HepG2 (cell line): ENCODE results near the gene TMC8. TPM values are rescaled to one million over a fixed set of nuclear protein-coding genes. Genes with fewer than 3 reads are reported as not detected.

Experiments
- ATF1 ChIP-seq: IDR thresholded peaks from 2 replicates; pipeline ENCODE4 v1.6.1; 2016; ENCODE audit warnings: mild to moderate bottlenecking, control low read depth
- CBX5 ChIP-seq: sonication (generic); formaldehyde crosslinking; IDR thresholded peaks from 2 replicates; pipeline ENCODE4 v1.4.0; 2020; ENCODE audit warnings: missing genetic modification reagents, borderline replicate concordance
- FIP1L1 ChIP-seq: fragments of 200-400 bp; formaldehyde crosslinking; IDR thresholded peaks from 2 replicates; pipeline ENCODE4 v1.6.1; 2018; ENCODE audit warnings: low read depth, mild to moderate bottlenecking, low read length, moderate library complexity, borderline replicate concordance; ENCODE audit not compliant: insufficient read depth
- HNRNPL ChIP-seq: fragments of 200-400 bp; formaldehyde crosslinking; IDR thresholded peaks from 2 replicates; pipeline ENCODE4 v1.6.1; 2017; ENCODE audit warnings: mild to moderate bottlenecking, low read depth, low read length
- MIER2 ChIP-seq: IDR thresholded peaks from 2 replicates; pipeline ENCODE4 v1.6.1; 2016; ENCODE audit warnings: missing biosample characterization, missing genetic modification reagents
- NCOA5 ChIP-seq: sonication (generic); formaldehyde crosslinking; IDR thresholded peaks from 2 replicates; pipeline ENCODE4 v1.4.0; 2020; ENCODE audit warnings: missing genetic modification reagents
- NFIC ChIP-seq: IDR thresholded peaks from 2 replicates; pipeline ENCODE4 v1.6.1; 2012; ENCODE audit warnings: mild to moderate bottlenecking, low read length, inconsistent platforms
- SIN3B ChIP-seq: fragments of 150-350 bp; IDR thresholded peaks from 2 replicates; pipeline ENCODE4 v1.6.1; 2014; ENCODE audit warnings: low read length
- SMC3 ChIP-seq: IDR thresholded peaks from 2 replicates; pipeline ENCODE4 v1.6.1; 2011; ENCODE audit warnings: low read length, improper control_type of control experiment
- SPEN ChIP-seq: sonication (generic); formaldehyde crosslinking; IDR thresholded peaks from 2 replicates; pipeline ENCODE4 v1.5.1; 2020; ENCODE audit warnings: low read depth, mild to moderate bottlenecking, missing genetic modification reagents
- SYNCRIP ChIP-seq: fragments of 200-400 bp; formaldehyde crosslinking; IDR thresholded peaks from 2 replicates; pipeline ENCODE4 v1.6.1; 2018; ENCODE audit warnings: mild to moderate bottlenecking, low read depth, low read length; ENCODE audit not compliant: insufficient read depth
- ZFP1 ChIP-seq: IDR thresholded peaks from 2 replicates; pipeline ENCODE4 v1.6.1; 2016
- ZFP36 ChIP-seq: fragments of 150-350 bp; IDR thresholded peaks from 2 replicates; pipeline ENCODE4 v1.6.1; 2018; ENCODE audit warnings: borderline replicate concordance, low read length, low read depth; ENCODE audit not compliant: partially characterized antibody
- ZNF138 ChIP-seq: sonication (generic); formaldehyde crosslinking; IDR thresholded peaks from 2 replicates; pipeline ENCODE4 v1.5.0; 2020; ENCODE audit warnings: mild to moderate bottlenecking, low read depth, missing genetic modification reagents
- ZNF253 ChIP-seq: sonication (generic); formaldehyde crosslinking; IDR thresholded peaks from 2 replicates; pipeline ENCODE4 v1.8.0; 2022; ENCODE audit warnings: mild to moderate bottlenecking, missing genetic modification reagents, borderline replicate concordance
- ZNF468 ChIP-seq: sonication (generic); formaldehyde crosslinking; IDR thresholded peaks from 2 replicates; pipeline ENCODE4 v1.8.0; 2022; ENCODE audit warnings: mild to moderate bottlenecking, moderate library complexity, missing genetic modification reagents
- ZNF552 ChIP-seq: sonication (generic); formaldehyde crosslinking; IDR thresholded peaks from 2 replicates; pipeline ENCODE4 v1.9.0; 2022; ENCODE audit warnings: missing genetic modification reagents, mild to moderate bottlenecking, borderline replicate concordance
- ZNF597 ChIP-seq: sonication (generic); formaldehyde crosslinking; IDR thresholded peaks from 2 replicates; pipeline ENCODE4 v1.5.0; 2020; ENCODE audit warnings: missing genetic modification reagents
- ZNF704 ChIP-seq: sonication (generic); formaldehyde crosslinking; IDR thresholded peaks from 2 replicates; pipeline ENCODE4 v1.8.1; 2023; ENCODE audit warnings: mild to moderate bottlenecking, inconsistent platforms, moderate library complexity, missing genetic modification reagents, borderline replicate concordance
- ZSCAN31 ChIP-seq: sonication (generic); formaldehyde crosslinking; IDR thresholded peaks from 2 replicates; pipeline ENCODE4 v1.5.0; 2020; ENCODE audit warnings: low read depth, mild to moderate bottlenecking, missing genetic modification reagents
- ZZZ3 ChIP-seq: sonication (generic); formaldehyde crosslinking; IDR thresholded peaks from 2 replicates; pipeline ENCODE4 v1.4.0; 2020; ENCODE audit warnings: missing genetic modification reagents, mild to moderate bottlenecking, borderline replicate concordance
- polyA plus RNA-seq, 8 experiments: library from polyadenylated mRNA; depleted of rRNA in 3 of 8; stranded (reverse) in 7 of 8; unstranded in 1 of 8; fragments of >200 nt; fragmentation: Illumina TruSeq in 4 of 8; extraction: Trizol in 4 of 8; gene quantifications; 2 replicates each; pipeline versions ENCODE4 v1.2.1 to v1.2.3, GENCODE V29; 2011 to 2016; ENCODE audit warnings: low read depth in 4 of 8, missing spikeins in 1 of 8, mixed read lengths in 1 of 8; ENCODE audit not compliant: insufficient read depth in 1 of 8
- total RNA-seq, 5 experiments: library from RNA; depleted of rRNA; stranded (reverse); fragments of >200 nt; fragmentation: Illumina TruSeq; extraction: Trizol; gene quantifications; 2 replicates each; pipeline ENCODE4 v1.2.3, GENCODE V29; 2016; ENCODE audit warnings: low read depth in 1 of 5
- TF ChIP-seq, protein P1 (sequence below): sonication (generic); formaldehyde crosslinking; IDR thresholded peaks from 2 replicates; pipeline ENCODE4 v1.4.0; 2020; ENCODE audit warnings: missing genetic modification reagents, borderline replicate concordance

TMC8 gene
- total and polyA plus RNA-seq, 2 of the 13 experiments (the other 11 are each of a cell fraction or from before 2014, with no cell fraction given), result 0.53 to 7.8 TPM

GRCh38 chr17:78186692-78187595 lies 56.4 kb downstream of the TMC8 start, which contains the start of the genes AFMID and TK1 (continued):
- TF ChIP-seq ZNF597 (CRISPR knock-in tag), result no peak
- TF ChIP-seq MIER2, result peak; percentile 10; the same call in 1 of the 2 replicates
- TF ChIP-seq ZNF253 (CRISPR knock-in tag), result peak; percentile 99
- no peak for TF ChIP-seq SYNCRIP
- TF ChIP-seq ZNF704 (CRISPR knock-in tag), result no peak; the same call in 1 of the 2 replicates
- peak; percentile 93; the same call in 1 of the 2 replicates for TF ChIP-seq ZNF468 (CRISPR knock-in tag)
- TF ChIP-seq CBX5 (CRISPR knock-in tag), result peak; percentile 38; the same call in 1 of the 2 replicates
- TF ChIP-seq SMC3, result peak; percentile 4; the same call in 1 of the 2 replicates
- no peak for TF ChIP-seq NCOA5
- no peak for TF ChIP-seq ZFP36
- peak; percentile 93 for TF ChIP-seq SPEN (CRISPR knock-in tag)
- TF ChIP-seq, protein P1, sequence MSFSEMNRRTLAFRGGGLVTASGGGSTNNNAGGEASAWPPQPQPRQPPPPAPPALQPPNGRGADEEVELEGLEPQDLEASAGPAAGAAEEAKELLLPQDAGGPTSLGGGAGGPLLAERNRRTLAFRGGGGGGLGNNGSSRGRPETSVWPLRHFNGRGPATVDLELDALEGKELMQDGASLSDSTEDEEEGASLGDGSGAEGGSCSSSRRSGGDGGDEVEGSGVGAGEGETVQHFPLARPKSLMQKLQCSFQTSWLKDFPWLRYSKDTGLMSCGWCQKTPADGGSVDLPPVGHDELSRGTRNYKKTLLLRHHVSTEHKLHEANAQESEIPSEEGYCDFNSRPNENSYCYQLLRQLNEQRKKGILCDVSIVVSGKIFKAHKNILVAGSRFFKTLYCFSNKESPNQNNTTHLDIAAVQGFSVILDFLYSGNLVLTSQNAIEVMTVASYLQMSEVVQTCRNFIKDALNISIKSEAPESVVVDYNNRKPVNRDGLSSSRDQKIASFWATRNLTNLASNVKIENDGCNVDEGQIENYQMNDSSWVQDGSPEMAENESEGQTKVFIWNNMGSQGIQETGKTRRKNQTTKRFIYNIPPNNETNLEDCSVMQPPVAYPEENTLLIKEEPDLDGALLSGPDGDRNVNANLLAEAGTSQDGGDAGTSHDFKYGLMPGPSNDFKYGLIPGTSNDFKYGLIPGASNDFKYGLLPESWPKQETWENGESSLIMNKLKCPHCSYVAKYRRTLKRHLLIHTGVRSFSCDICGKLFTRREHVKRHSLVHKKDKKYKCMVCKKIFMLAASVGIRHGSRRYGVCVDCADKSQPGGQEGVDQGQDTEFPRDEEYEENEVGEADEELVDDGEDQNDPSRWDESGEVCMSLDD (CRISPR knock-in tag), result no peak
- no peak for TF ChIP-seq FIP1L1
- peak; percentile 85 for TF ChIP-seq SIN3B
- TF ChIP-seq ZNF552 (CRISPR knock-in tag), result peak; percentile 83; the same call in 1 of the 2 replicates
- no peak for TF ChIP-seq HNRNPL
- TF ChIP-seq ZZZ3 (CRISPR knock-in tag), result no peak; the same call in 1 of the 2 replicates
- no peak for TF ChIP-seq ZFP1
- no peak for TF ChIP-seq ZSCAN31 (CRISPR knock-in tag)
- peak; percentile 59; the same call in 1 of the 2 replicates for TF ChIP-seq ZNF138
- no peak for TF ChIP-seq ATF1 (CRISPR knock-in tag)
- no peak for TF ChIP-seq NFIC
